H9 (cell line): ENCODE data around the gene TMEM63A. TPM values are rescaled to one million over a fixed set of nuclear protein-coding genes. Genes with fewer than 3 reads are reported as not detected.

Experiments used
- DNase-seq: peaks from one replicate; pipeline ENCODE4 v3.0.0-alpha.2; 2017
- H2AFZ ChIP-seq: one replicate; pipeline ENCODE4 v1.6.1; 2013; ENCODE audit warnings: mild to moderate bottlenecking, low read length, control low read depth, moderate library complexity
- H2AK5ac ChIP-seq: 2 replicates; pipeline ENCODE4 v1.6.1; 2013; ENCODE audit warnings: low read length, control low read depth, mixed read lengths; ENCODE audit not compliant: insufficient read length
- H2BK120ac ChIP-seq: one replicate; pipeline ENCODE4 v1.6.1; 2013; ENCODE audit warnings: low read depth, mild to moderate bottlenecking, low read length, control low read depth, inconsistent platforms; ENCODE audit not compliant: poor library complexity, severe bottlenecking
- H2BK12ac ChIP-seq: 2 replicates; pipeline ENCODE4 v1.6.1; 2013; ENCODE audit warnings: low read length, control low read depth, mixed read lengths, low read depth; ENCODE audit not compliant: insufficient read length
- H2BK15ac ChIP-seq: 2 replicates; pipeline ENCODE4 v1.6.1; 2013; ENCODE audit warnings: low read depth, low read length, control low read depth
- H2BK20ac ChIP-seq: one replicate; pipeline ENCODE4 v1.6.1; 2013; ENCODE audit warnings: low read depth, mild to moderate bottlenecking, low read length, control low read depth, inconsistent platforms; ENCODE audit not compliant: poor library complexity, severe bottlenecking
- H2BK5ac ChIP-seq: 2 replicates; pipeline ENCODE4 v1.6.1; 2013; ENCODE audit warnings: low read length, control low read depth, mixed read lengths; ENCODE audit not compliant: insufficient read length
- H3K14ac ChIP-seq: 2 replicates; pipeline ENCODE4 v1.6.1; 2013; ENCODE audit warnings: low read length, control low read depth; ENCODE audit not compliant: insufficient read depth
- H3K18ac ChIP-seq: 2 replicates; pipeline ENCODE4 v1.6.1; 2013; ENCODE audit warnings: low read depth, mild to moderate bottlenecking, mixed read lengths, low read length, control low read depth; ENCODE audit not compliant: insufficient read length
- H3K23ac ChIP-seq: 2 replicates; pipeline ENCODE4 v1.6.1; 2013; ENCODE audit warnings: low read length, control low read depth, mixed read lengths, low read depth; ENCODE audit not compliant: insufficient read length
- H3K23me2 ChIP-seq: 2 replicates; pipeline ENCODE4 v1.6.1; 2013; ENCODE audit warnings: low read depth, mild to moderate bottlenecking, mixed read lengths, low read length, control low read depth; ENCODE audit not compliant: insufficient read length, poor library complexity, severe bottlenecking
- H3K27ac ChIP-seq: 2 replicates; pipeline ENCODE4 v1.5.1; 2013; ENCODE audit warnings: low read length, control low read depth, mixed read lengths, low read depth; ENCODE audit not compliant: insufficient read length
- H3K27me3 ChIP-seq: 2 replicates; pipeline ENCODE4 v1.6.1; 2013; ENCODE audit warnings: low read length, control low read depth, inconsistent platforms; ENCODE audit not compliant: insufficient read depth
- H3K4ac ChIP-seq: 2 replicates; pipeline ENCODE4 v1.6.1; 2013; ENCODE audit warnings: low read depth, mild to moderate bottlenecking, control low read depth, inconsistent platforms, low read length, moderate library complexity
- H3K4me1 ChIP-seq: 2 replicates; pipeline ENCODE4 v1.6.1; 2013; ENCODE audit warnings: low read length, control low read depth, inconsistent platforms; ENCODE audit not compliant: insufficient read depth
- H3K4me2 ChIP-seq: 2 replicates; pipeline ENCODE4 v1.6.1; 2013; ENCODE audit warnings: low read length, control low read depth, mixed read lengths; ENCODE audit not compliant: insufficient read length, insufficient read depth
- H3K56ac ChIP-seq: 2 replicates; pipeline ENCODE4 v1.6.1; 2013; ENCODE audit warnings: low read depth, mild to moderate bottlenecking, mixed read lengths, low read length, control low read depth; ENCODE audit not compliant: insufficient read length
- H3K79me1 ChIP-seq: 2 replicates; pipeline ENCODE4 v1.6.1; 2013; ENCODE audit warnings: low read depth, mild to moderate bottlenecking, moderate library complexity, low read length, control low read depth, inconsistent platforms; ENCODE audit not compliant: insufficient read depth, poor library complexity, severe bottlenecking
- H3K79me2 ChIP-seq: 2 replicates; pipeline ENCODE4 v1.6.1; 2013; ENCODE audit warnings: low read length, control low read depth, inconsistent platforms; ENCODE audit not compliant: insufficient read depth
- H3K9ac ChIP-seq: 2 replicates; pipeline ENCODE4 v1.6.1; 2013; ENCODE audit warnings: low read length, control low read depth, mixed read lengths; ENCODE audit not compliant: insufficient read length; ENCODE audit errors: extremely low read depth
- H3K9me3 ChIP-seq: one replicate; pipeline ENCODE4 v1.6.1; 2013; ENCODE audit warnings: low read depth, low read length, inconsistent platforms; ENCODE audit not compliant: control insufficient read depth
- H3T11ph ChIP-seq: one replicate; pipeline ENCODE4 v1.6.1; 2013; ENCODE audit warnings: mild to moderate bottlenecking, low read length, control low read depth, inconsistent platforms
- H4K20me1 ChIP-seq: one replicate; pipeline ENCODE4 v1.6.1; 2013; ENCODE audit not compliant: control insufficient read depth, insufficient read length, insufficient read depth
- H4K5ac ChIP-seq: 2 replicates; pipeline ENCODE4 v1.6.1; 2013; ENCODE audit warnings: low read depth, mild to moderate bottlenecking, mixed read lengths, low read length, control low read depth; ENCODE audit not compliant: insufficient read length
- H4K8ac ChIP-seq: replicated peaks from 2 replicates; pipeline ENCODE4 v1.6.1; 2013; ENCODE audit warnings: low read length, control low read depth, mixed read lengths, low read depth; ENCODE audit not compliant: insufficient read length
- H4K91ac ChIP-seq: 2 replicates; pipeline ENCODE4 v1.6.1; 2013; ENCODE audit warnings: low read depth, mild to moderate bottlenecking, moderate library complexity, mixed read lengths, low read length, control low read depth; ENCODE audit not compliant: insufficient read length
- H3K27ac Mint-ChIP-seq, 3 experiments: 2 replicates in 2 of 3; 3 replicates in 1 of 3; pipeline ENCODE4 v1.8.0; 2020 to 2021; ENCODE audit warnings: mixed read lengths in 3 of 3, mild to moderate bottlenecking in 1 of 3, moderate library complexity in 1 of 3
- H3K27me3 Mint-ChIP-seq: 2 replicates; pipeline ENCODE4 v1.8.0; 2021; ENCODE audit warnings: low read depth, mild to moderate bottlenecking, moderate library complexity, mixed read lengths
- H3K36me3 Mint-ChIP-seq, 3 experiments: 2 replicates in 2 of 3; 3 replicates in 1 of 3; pipeline ENCODE4 v1.8.0; 2020 to 2021; ENCODE audit warnings: low read depth in 3 of 3, mixed read lengths in 3 of 3; ENCODE audit not compliant: insufficient read depth in 1 of 3
- H3K4me1 Mint-ChIP-seq, 2 experiments: 2 replicates each; pipeline ENCODE4 v1.8.0; 2020; ENCODE audit warnings: mixed read lengths in 2 of 2
- H3K4me3 Mint-ChIP-seq, 2 experiments: 2 replicates in 1 of 2; 3 replicates in 1 of 2; pipeline ENCODE4 v1.8.0; 2020 to 2021; ENCODE audit warnings: mild to moderate bottlenecking in 2 of 2, mixed read lengths in 2 of 2, moderate library complexity in 1 of 2
- H3K9me3 Mint-ChIP-seq, 2 experiments: 2 replicates in 1 of 2; 3 replicates in 1 of 2; pipeline ENCODE4 v1.8.0; 2020; ENCODE audit warnings: mild to moderate bottlenecking in 2 of 2, mixed read lengths in 2 of 2, moderate library complexity in 1 of 2
- WGBS: extraction: QIAGEN DNeasy Blood & Tissue Kit; methylation state at CpG from one replicate; pipeline ENCODE4 v1.1.7; 2013; ENCODE audit warnings: missing lambda C conversion rate, low lambda C conversion rate, mixed read lengths; ENCODE audit not compliant: insufficient read length; ENCODE audit errors: extremely low coverage; 5-methylcytosine and 5-hydroxymethylcytosine counted together
- total RNA-seq: library from RNA; stranded (reverse); gene quantifications from 2 replicates; pipeline ENCODE4 v1.2.1, GENCODE V29; 2021
- TF ChIP-seq, protein P1 (sequence below): fragments of 200-600 bp; sonication (generic); conservative IDR thresholded peaks from 3 replicates; pipeline ENCODE4 v1.8.0; 2021; ENCODE audit warnings: antibody characterized with exemption, mild to moderate bottlenecking

Gene TMEM63A
- total RNA-seq, 1 experiment from 2014 or later = 75.7 TPM

DNA sequence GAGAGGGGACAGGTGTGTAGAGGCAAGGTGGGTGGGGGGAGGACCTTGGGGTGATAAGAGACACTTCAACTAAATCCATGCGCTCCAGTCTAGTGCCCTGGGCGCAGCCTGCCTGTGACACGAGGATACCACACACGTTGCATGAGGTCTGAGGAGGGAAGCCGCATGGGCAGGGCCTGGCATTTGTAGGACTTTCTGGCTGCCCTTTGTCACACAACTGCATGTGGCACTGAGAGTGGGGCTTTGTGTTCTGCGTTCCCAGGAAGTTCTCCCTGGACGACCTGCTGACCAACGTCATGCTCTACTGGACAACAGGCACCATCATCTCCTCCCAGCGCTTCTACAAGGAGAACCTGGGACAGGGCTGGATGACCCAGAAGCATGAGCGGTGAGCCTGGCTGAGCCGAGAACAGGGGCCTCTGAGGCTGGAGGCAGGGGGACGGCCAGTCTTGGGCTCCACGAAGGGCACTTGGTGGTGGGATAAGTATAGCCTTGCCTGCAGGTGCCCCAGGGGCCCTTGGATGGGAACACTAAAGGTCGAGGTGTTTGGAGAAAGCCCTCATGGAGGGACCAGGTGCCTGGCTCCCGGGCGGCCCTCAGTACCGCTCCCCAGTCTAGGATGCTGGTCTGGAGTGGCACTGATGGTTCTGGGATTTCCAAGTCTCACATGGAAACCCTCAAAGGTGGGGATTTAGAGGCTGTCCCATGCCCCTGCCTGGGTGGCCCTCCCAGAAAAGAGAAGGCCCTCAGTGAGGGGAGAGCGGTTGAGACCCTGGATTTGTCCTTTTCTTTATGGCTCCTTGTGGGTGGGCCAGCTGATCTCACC, 37.7 kb downstream of the TMEM63A start:
- Histone ChIP-seq H4K20me1 (no peaks in the 10 kb centered on the region), H2AK5ac (no peak overlapping the region), H4K91ac (no peak overlapping the region), H3T11ph (no peak overlapping the region), H3K4me2 (no peak overlapping the region), H3K4ac (no peak overlapping the region), H3K79me2 (no peaks in the 10 kb centered on the region), H3K23me2 (no peaks in the 10 kb centered on the region), H3K79me1 (no peaks in the 10 kb centered on the region), H2BK20ac (no peak overlapping the region), H3K9ac (no peak overlapping the region), H3K23ac (no peak overlapping the region), H3K27me3 (no peaks in the 10 kb centered on the region), H4K8ac (no peak overlapping the region), H2BK120ac (no peak overlapping the region), H3K56ac (no peak overlapping the region), H2BK15ac (no peak overlapping the region), H3K4me1 (no peaks in the 10 kb centered on the region), H3K27ac (no peak overlapping the region), H3K18ac (no peak overlapping the region), H3K9me3 (no peaks in the 10 kb centered on the region), H2BK12ac (no peak overlapping the region), H4K5ac (no peak overlapping the region), H2AFZ (no peak overlapping the region), H3K14ac (no peak overlapping the region), H2BK5ac (no peak overlapping the region)
- peak; percentile 29 for DNase-seq
- Mint-ChIP-seq H3K36me3 (peaks cover 32 to 65% (median 41%) of the 10 kb centered on the region in 3 experiments), H3K27ac (peak overlapping the region in 1 of 3 experiments; percentile 42; a peak in 1 of 7 replicates), H3K9me3 (no peaks in the 10 kb centered on the region), H3K4me3 (no peak overlapping the region), H3K27me3 (no peaks in the 10 kb centered on the region; the same call in 1 of the 2 replicates), H3K4me1 (peaks cover 14 to 19% of the 10 kb centered on the region in 2 experiments)
- WGBS = no CpG with 5 or more reads among the region's 18 CpGs
- TF ChIP-seq, protein P1, sequence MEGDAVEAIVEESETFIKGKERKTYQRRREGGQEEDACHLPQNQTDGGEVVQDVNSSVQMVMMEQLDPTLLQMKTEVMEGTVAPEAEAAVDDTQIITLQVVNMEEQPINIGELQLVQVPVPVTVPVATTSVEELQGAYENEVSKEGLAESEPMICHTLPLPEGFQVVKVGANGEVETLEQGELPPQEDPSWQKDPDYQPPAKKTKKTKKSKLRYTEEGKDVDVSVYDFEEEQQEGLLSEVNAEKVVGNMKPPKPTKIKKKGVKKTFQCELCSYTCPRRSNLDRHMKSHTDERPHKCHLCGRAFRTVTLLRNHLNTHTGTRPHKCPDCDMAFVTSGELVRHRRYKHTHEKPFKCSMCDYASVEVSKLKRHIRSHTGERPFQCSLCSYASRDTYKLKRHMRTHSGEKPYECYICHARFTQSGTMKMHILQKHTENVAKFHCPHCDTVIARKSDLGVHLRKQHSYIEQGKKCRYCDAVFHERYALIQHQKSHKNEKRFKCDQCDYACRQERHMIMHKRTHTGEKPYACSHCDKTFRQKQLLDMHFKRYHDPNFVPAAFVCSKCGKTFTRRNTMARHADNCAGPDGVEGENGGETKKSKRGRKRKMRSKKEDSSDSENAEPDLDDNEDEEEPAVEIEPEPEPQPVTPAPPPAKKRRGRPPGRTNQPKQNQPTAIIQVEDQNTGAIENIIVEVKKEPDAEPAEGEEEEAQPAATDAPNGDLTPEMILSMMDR = no peak
